ENCODE data around the gene TCF3.

Gene TCF3

GRCh38 chr19:1592755-1593500 lies 59.5 kb downstream of the TCF3 start, which contains the start of gene MBD3:
MBD3 (minus strand) TSS chr19:1592865; CDS start chr19:1592631, 234 bp downstream.
- H3K4me3 ChIP-seq (ENCODE audit: low read depth, low read length) = peak within 1 kb of the TSS; percentile 84
- POLR2A ChIA-PET = interaction anchor here (0.8 to 2.1 kb wide), 4 partner anchors 9 to 27 kb away, joined by 3 to 11 read pairs (median 6); partner anchors contain the start of gene UQCR11
- CTCF ChIA-PET = interaction anchor here (0.6 to 2.3 kb wide), 6 partner anchors 9 to 79 kb away, joined by 3 to 7 read pairs (median 4); no protein-coding TSS in a partner anchor
- TF ChIP-seq CTCF (IDR thresholded peaks at IDR 0.05; ENCODE audit: insufficient read depth, low read length, missing control alignments) = no peak
- DNase-seq (ENCODE audit: low read depth, low spot score) = peak; percentile 52

GRCh38 chr19:1592024-1592754 lies 60.2 kb downstream of the TCF3 start:
- ChIA-PET POLR2A (interaction anchor here (0.8 to 2.1 kb wide), 5 partner anchors 10 to 26 kb away, joined by 3 to 11 read pairs (median 5); partner anchors contain the start of gene UQCR11), CTCF (interaction anchor here (1.0 to 2.3 kb wide), 6 partner anchors 10 to 46 kb away, joined by 4 to 7 read pairs (median 6); no protein-coding TSS in a partner anchor)
- no peak for TF ChIP-seq CTCF (IDR thresholded peaks at IDR 0.05; ENCODE audit: insufficient read depth, low read length, missing control alignments)
- no peak for DNase-seq (ENCODE audit: low read depth, low spot score)
- H3K4me3 ChIP-seq (ENCODE audit: low read depth, low read length) = peak overlapping the region; percentile 84

GRCh38 chr19:1591421-1592023 lies 60.9 kb downstream of the TCF3 start:
- TF ChIP-seq CTCF (IDR thresholded peaks at IDR 0.05; ENCODE audit: insufficient read depth, low read length, missing control alignments) = no peak
- ChIA-PET POLR2A (interaction anchor here (0.9 kb wide), 1 partner anchor 10 kb away, joined by 3 read pairs; no protein-coding TSS in a partner anchor), CTCF (interaction anchor here (0.9 to 1.6 kb wide), 7 partner anchors 10 to 186 kb away, joined by 3 to 8 read pairs (median 4); no protein-coding TSS in a partner anchor)
- peak overlapping the region; percentile 84 for H3K4me3 ChIP-seq (ENCODE audit: low read depth, low read length)
- DNase-seq (ENCODE audit: low read depth, low spot score) = no peak

GRCh38 chr19:1590641-1591397 lies 61.6 kb downstream of the TCF3 start:
- peak; percentile 55 for TF ChIP-seq CTCF (IDR thresholded peaks at IDR 0.05; ENCODE audit: insufficient read depth, low read length, missing control alignments)
- peak overlapping the region; percentile 84 for H3K4me3 ChIP-seq (ENCODE audit: low read depth, low read length)
- POLR2A ChIA-PET = interaction anchor here (0.9 to 1.2 kb wide), 2 partner anchors 10 to 11 kb away, joined by 3 to 4 read pairs; no protein-coding TSS in a partner anchor
- DNase-seq (ENCODE audit: low read depth, low spot score) = no peak
- CTCF ChIA-PET = interaction anchor here (0.7 to 1.6 kb wide), 11 partner anchors 9 to 235 kb away, joined by 3 to 8 read pairs (median 4); no protein-coding TSS in a partner anchor

GRCh38 chr19:1587872-1588271 lies 64.5 kb downstream of the TCF3 start:
- TF ChIP-seq CTCF (IDR thresholded peaks at IDR 0.05; ENCODE audit: insufficient read depth, low read length, missing control alignments) = no peak
- ChIA-PET POLR2A (interaction anchor here (1.0 kb wide), 1 partner anchor 15 kb away, joined by 3 read pairs; no protein-coding TSS in a partner anchor), CTCF (interaction anchor here (1.3 to 2.6 kb wide), 4 partner anchors 13 to 308 kb away, joined by 3 to 8 read pairs (median 5); no protein-coding TSS in a partner anchor)
- no peak overlapping the region for H3K4me3 ChIP-seq (ENCODE audit: low read depth, low read length)
- DNase-seq (ENCODE audit: low read depth, low spot score) = no peak
